ENCODE data around the gene KRTAP2-2. TPM values are rescaled to one million over a fixed set of nuclear protein-coding genes. Genes with fewer than 3 reads are reported as not detected.
"Not testable (repeated sequence)": the region's sequence is repeated elsewhere in the genome, so short reads cannot be mapped to it uniquely, and the experiment has no call there.

Gene KRTAP2-2
- polyA plus RNA-seq, 1 of the 3 experiments (the other 2 are of a cell fraction) = not detected

DNA sequence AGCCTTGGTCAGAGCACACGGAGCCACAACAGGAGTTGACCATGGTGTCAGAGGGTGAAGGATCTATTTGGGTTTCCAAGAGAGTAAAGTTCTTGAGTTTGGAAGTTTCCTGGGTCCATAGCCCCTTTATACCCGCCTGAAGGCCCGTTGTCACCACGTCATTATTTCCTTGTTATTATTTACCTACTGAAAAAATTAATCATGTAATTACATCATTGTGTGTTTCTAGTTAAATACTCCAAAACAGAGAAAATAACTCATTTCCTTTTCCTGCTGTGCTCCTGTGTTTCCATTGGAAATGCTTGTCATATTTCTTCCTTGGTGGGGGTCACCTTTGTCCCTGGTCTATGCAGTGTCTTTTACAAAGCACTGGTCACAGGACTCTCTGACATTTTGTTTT lies 43.0 kb upstream of the KRTAP2-2 start, which contains the start of gene KRTAP4-8 (continued):
- TF ChIP-seq, protein P1, sequence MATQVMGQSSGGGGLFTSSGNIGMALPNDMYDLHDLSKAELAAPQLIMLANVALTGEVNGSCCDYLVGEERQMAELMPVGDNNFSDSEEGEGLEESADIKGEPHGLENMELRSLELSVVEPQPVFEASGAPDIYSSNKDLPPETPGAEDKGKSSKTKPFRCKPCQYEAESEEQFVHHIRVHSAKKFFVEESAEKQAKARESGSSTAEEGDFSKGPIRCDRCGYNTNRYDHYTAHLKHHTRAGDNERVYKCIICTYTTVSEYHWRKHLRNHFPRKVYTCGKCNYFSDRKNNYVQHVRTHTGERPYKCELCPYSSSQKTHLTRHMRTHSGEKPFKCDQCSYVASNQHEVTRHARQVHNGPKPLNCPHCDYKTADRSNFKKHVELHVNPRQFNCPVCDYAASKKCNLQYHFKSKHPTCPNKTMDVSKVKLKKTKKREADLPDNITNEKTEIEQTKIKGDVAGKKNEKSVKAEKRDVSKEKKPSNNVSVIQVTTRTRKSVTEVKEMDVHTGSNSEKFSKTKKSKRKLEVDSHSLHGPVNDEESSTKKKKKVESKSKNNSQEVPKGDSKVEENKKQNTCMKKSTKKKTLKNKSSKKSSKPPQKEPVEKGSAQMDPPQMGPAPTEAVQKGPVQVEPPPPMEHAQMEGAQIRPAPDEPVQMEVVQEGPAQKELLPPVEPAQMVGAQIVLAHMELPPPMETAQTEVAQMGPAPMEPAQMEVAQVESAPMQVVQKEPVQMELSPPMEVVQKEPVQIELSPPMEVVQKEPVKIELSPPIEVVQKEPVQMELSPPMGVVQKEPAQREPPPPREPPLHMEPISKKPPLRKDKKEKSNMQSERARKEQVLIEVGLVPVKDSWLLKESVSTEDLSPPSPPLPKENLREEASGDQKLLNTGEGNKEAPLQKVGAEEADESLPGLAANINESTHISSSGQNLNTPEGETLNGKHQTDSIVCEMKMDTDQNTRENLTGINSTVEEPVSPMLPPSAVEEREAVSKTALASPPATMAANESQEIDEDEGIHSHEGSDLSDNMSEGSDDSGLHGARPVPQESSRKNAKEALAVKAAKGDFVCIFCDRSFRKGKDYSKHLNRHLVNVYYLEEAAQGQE (IDR thresholded peaks at IDR 0.05; ENCODE audit: low read depth, low read length) = no peak
- no peak for TF ChIP-seq EP300 (IDR thresholded peaks at IDR 0.05; ENCODE audit: borderline replicate concordance in 1 of 2, low read depth in 1 of 2, low read length in 1 of 2)
- TF ChIP-seq, protein P2, sequence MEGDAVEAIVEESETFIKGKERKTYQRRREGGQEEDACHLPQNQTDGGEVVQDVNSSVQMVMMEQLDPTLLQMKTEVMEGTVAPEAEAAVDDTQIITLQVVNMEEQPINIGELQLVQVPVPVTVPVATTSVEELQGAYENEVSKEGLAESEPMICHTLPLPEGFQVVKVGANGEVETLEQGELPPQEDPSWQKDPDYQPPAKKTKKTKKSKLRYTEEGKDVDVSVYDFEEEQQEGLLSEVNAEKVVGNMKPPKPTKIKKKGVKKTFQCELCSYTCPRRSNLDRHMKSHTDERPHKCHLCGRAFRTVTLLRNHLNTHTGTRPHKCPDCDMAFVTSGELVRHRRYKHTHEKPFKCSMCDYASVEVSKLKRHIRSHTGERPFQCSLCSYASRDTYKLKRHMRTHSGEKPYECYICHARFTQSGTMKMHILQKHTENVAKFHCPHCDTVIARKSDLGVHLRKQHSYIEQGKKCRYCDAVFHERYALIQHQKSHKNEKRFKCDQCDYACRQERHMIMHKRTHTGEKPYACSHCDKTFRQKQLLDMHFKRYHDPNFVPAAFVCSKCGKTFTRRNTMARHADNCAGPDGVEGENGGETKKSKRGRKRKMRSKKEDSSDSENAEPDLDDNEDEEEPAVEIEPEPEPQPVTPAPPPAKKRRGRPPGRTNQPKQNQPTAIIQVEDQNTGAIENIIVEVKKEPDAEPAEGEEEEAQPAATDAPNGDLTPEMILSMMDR (IDR thresholded peaks at IDR 0.05) = no peak

DNA sequence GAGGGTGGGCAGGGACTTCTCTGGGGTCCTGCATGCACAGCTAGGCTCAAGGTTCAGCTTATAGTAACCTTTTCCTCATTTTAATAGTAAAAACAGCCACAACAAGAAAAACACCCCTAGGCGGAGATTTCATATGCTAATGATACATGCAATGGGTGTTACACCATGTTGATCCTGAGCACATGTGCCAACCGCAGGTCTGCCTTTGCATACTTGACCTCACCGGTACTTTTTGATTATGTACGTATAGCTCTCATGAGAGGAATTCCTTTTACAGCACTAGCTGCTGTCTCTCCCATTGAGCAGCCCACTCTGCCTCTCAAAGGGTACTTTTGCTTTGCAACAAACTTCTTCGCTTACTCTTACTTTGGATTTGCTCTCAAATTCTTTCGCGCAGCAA lies 41.0 kb upstream of the KRTAP2-2 start:
- no peak overlapping the region for H3K9ac ChIP-seq
- ChIA-PET POLR2A (no interaction called here), CTCF (no interaction called here)
- peaks cover 0 to 5% of the 10 kb centered on the region in 2 experiments; a peak in 1 of 4 replicates for H3K4me1 ChIP-seq (ENCODE audit: control insufficient read depth in 1 of 2, insufficient read depth in 2 of 2, low read depth in 1 of 2, low read length in 1 of 2)
- no peaks in the 10 kb centered on the region for H3K9me3 ChIP-seq
- H3K4me3 ChIP-seq (ENCODE audit: low read depth in 2 of 2, low read length in 1 of 2) = no peak overlapping the region
- H4K20me1 ChIP-seq (ENCODE audit: insufficient read depth) = no peaks in the 10 kb centered on the region
- no peak overlapping the region for H3K27ac ChIP-seq (ENCODE audit: low read depth in 2 of 2, low read length in 1 of 2)
- TF ChIP-seq, protein P1 (IDR thresholded peaks at IDR 0.05; ENCODE audit: low read depth, low read length) = no peak
- no peak for TF ChIP-seq FOXM1 (IDR thresholded peaks at IDR 0.05; ENCODE audit: low read depth)
- no peak for TF ChIP-seq JUND (IDR thresholded peaks at IDR 0.05)
- TF ChIP-seq GABPA (IDR thresholded peaks at IDR 0.05; ENCODE audit: low read depth) = no peak
- TF ChIP-seq GATA2 (CRISPR knock-in tag; IDR thresholded peaks at IDR 0.05) = no peak
- no peak for TF ChIP-seq NRF1 (IDR thresholded peaks at IDR 0.05; ENCODE audit: low read depth, low read length)
- TF ChIP-seq FOSL2 (IDR thresholded peaks at IDR 0.05; ENCODE audit: borderline replicate concordance, low read depth) = no peak
- no peak for TF ChIP-seq MXI1 (IDR thresholded peaks at IDR 0.05; ENCODE audit: low read depth, low read length)
- TF ChIP-seq, protein P3, sequence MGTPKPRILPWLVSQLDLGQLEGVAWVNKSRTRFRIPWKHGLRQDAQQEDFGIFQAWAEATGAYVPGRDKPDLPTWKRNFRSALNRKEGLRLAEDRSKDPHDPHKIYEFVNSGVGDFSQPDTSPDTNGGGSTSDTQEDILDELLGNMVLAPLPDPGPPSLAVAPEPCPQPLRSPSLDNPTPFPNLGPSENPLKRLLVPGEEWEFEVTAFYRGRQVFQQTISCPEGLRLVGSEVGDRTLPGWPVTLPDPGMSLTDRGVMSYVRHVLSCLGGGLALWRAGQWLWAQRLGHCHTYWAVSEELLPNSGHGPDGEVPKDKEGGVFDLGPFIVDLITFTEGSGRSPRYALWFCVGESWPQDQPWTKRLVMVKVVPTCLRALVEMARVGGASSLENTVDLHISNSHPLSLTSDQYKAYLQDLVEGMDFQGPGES (IDR thresholded peaks at IDR 0.05; ENCODE audit: low read depth, low read length) = no peak
- no peak for TF ChIP-seq RXRA (IDR thresholded peaks at IDR 0.05; ENCODE audit: borderline replicate concordance, low read depth)
- TF ChIP-seq SMC3 (IDR thresholded peaks at IDR 0.05; ENCODE audit: low read depth, low read length) = no peak
- TF ChIP-seq TEAD4 (IDR thresholded peaks at IDR 0.05; ENCODE audit: borderline replicate concordance, insufficient read depth) = no peak
- TF ChIP-seq SIN3A (IDR thresholded peaks at IDR 0.05; ENCODE audit: borderline replicate concordance, low read depth, low read length) = no peak
- WGBS (ENCODE audit: low lambda C conversion rate) = 51% methylated on average over 7 of the region's 7 CpGs
- no peaks in the 10 kb centered on the region for H3K79me2 ChIP-seq (ENCODE audit: insufficient read depth)
- no peak for DNase-seq
- no peaks in the 10 kb centered on the region for H3K9me2 ChIP-seq
- no peaks in the 10 kb centered on the region for H3K36me3 ChIP-seq (replicated peaks in 1 of 2; ENCODE audit: control insufficient read depth in 1 of 2, insufficient read depth in 2 of 2, low read length in 1 of 2)
- no peak overlapping the region for H3K4me2 ChIP-seq
- H3F3A ChIP-seq (replicated peaks; ENCODE audit: insufficient read depth) = peaks cover 6% of the 10 kb centered on the region
- H3K27me3 ChIP-seq (ENCODE audit: insufficient read depth) = no peaks in the 10 kb centered on the region
- no peak overlapping the region for H2AFZ ChIP-seq (ENCODE audit: low read depth)

DNA sequence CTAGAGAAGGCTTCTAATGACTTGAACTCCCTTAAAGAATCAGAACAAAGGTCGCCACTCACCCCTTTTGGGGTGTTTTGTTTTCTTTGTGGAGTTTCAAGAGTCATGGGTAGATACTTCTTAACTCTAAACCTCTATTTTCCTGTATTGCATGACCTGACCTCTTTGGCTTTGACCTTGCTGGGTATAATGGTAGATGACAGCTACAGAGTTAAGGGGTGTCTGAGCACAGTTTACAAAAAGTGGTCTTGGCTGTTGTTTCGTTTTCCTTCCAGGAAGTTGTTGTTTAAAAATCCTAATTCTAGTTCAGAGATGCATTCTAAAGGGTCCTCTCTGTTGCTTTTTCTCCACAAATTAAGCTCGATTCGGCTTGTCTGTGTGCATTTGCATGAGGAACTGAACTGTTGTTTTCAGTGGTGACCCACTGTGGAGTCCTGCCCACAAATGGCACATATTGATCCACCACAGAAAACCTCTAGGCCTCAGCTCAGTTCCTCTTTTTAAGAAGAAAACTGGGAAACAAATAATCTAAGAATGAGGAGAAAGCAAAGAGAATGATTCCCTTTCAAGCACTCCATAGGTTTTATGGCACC lies 33.8 kb upstream of the KRTAP2-2 start:
- H3K4me1 ChIP-seq (ENCODE audit: control insufficient read depth in 1 of 2, insufficient read depth in 2 of 2, low read depth in 1 of 2, low read length in 1 of 2); H3K27ac ChIP-seq (ENCODE audit: low read depth in 2 of 2, low read length in 1 of 2); H3K4me2 ChIP-seq; H3F3A ChIP-seq (replicated peaks; ENCODE audit: insufficient read depth); DNase-seq; H3K9me3 ChIP-seq; CTCF ChIA-PET; H3K9ac ChIP-seq; H3K4me3 ChIP-seq (ENCODE audit: low read depth in 2 of 2, low read length in 1 of 2); H3K79me2 ChIP-seq (ENCODE audit: insufficient read depth); H3K36me3 ChIP-seq (replicated peaks in 1 of 2; ENCODE audit: control insufficient read depth in 1 of 2, insufficient read depth in 2 of 2, low read length in 1 of 2); POLR2A ChIA-PET; H3K9me2 ChIP-seq; H4K20me1 ChIP-seq (ENCODE audit: insufficient read depth); H3K27me3 ChIP-seq (ENCODE audit: insufficient read depth); H2AFZ ChIP-seq (ENCODE audit: low read depth): not testable (repeated sequence)
- 9% methylated on average over 4 of the region's 4 CpGs for WGBS (ENCODE audit: low lambda C conversion rate)
